Transverse colon (tissue), 4 donors: ENCODE results near the gene F11. TPM values are rescaled to one million over a fixed set of nuclear protein-coding genes. Genes with fewer than 3 reads are reported as not detected.

ENCODE experiments used
- DNase-seq: peaks from one replicate; pipeline ENCODE4 v3.0.0-alpha.2; 2019
- H3K27ac ChIP-seq, 4 donors: fragments of 200-600 bp; sonication (generic); 2 replicates each; pipeline ENCODE4 v1.5.1; 2016 to 2018; ENCODE audit warnings: inconsistent platforms in 4 of 4
- H3K27me3 ChIP-seq: fragments of 200-600 bp; sonication (generic); 2 replicates; pipeline ENCODE4 v1.5.1; 2017; ENCODE audit warnings: inconsistent platforms
- H3K36me3 ChIP-seq, 4 donors: fragments of 200-600 bp; sonication (generic); 2 replicates each; pipeline ENCODE4 v1.5.1; 2017 to 2019; ENCODE audit warnings: inconsistent platforms in 4 of 4
- H3K4me1 ChIP-seq, 4 donors: fragments of 200-600 bp; sonication (generic); 2 replicates each; pipeline ENCODE4 v1.5.1; 2017 to 2020; ENCODE audit warnings: inconsistent platforms in 4 of 4
- H3K4me3 ChIP-seq, 4 donors: fragments of 200-600 bp; sonication (generic); 1 replicate in 1 of 4; 2 replicates in 3 of 4; pipeline versions ENCODE4 v1.5.1 to v1.6.1; 2017 to 2019; ENCODE audit warnings: inconsistent platforms in 4 of 4
- H3K9me3 ChIP-seq, 2 donors: fragments of 200-600 bp; sonication (generic); 2 replicates each; pipeline ENCODE4 v1.5.1; 2017 to 2019; ENCODE audit warnings: inconsistent platforms in 2 of 2
- CTCF ChIP-seq, 5 experiments: fragments of 200-600 bp in 3 of 5; fragments of 450-650 bp in 2 of 5; sonication (generic) in 3 of 5; IDR thresholded peaks; 1 replicate in 2 of 5; 2 replicates in 3 of 5; pipeline ENCODE4 v1.5.1; 2016 to 2017; ENCODE audit warnings: antibody characterized with exemption in 5 of 5, inconsistent platforms in 3 of 5, mild to moderate bottlenecking in 2 of 5, moderate library complexity in 1 of 5
- EP300 ChIP-seq: sonication (generic); formaldehyde crosslinking; IDR thresholded peaks from one replicate; pipeline ENCODE4 v1.6.1; 2017; ENCODE audit warnings: antibody characterized with exemption, low read depth
- POLR2A ChIP-seq: fragments of 450-650 bp; IDR thresholded peaks from one replicate; pipeline ENCODE4 v1.6.1; 2016; ENCODE audit warnings: antibody characterized with exemption, mild to moderate bottlenecking, moderate library complexity
- POLR2AphosphoS5 ChIP-seq, 3 donors: sonication (generic); formaldehyde crosslinking; IDR thresholded peaks; one replicate each; pipeline ENCODE4 v1.6.1; 2016; ENCODE audit warnings: antibody characterized with exemption in 3 of 3
- WGBS, 2 donors: methylation state at CpG; one replicate each; pipeline ENCODE4 v1.1.5; 2018; ENCODE audit warnings: low coverage in 1 of 2; 5-methylcytosine and 5-hydroxymethylcytosine counted together
- in situ Hi-C, 4 donors: fragments of 200-750 bp; cut with MboI; loops; one replicate each; pipeline versions ENCODE4 v1.15.0 to v1.15.1; 2017; ENCODE audit warnings: low sequenced_read_pairs in 3 of 4, low pct_ligation_motif_present in 1 of 4, low pct_unique_long_range_greater_than_20kb in 1 of 4
- intact Hi-C: fragments of 100-400 bp; cut with DNase I; formaldehyde crosslinking; loops from one replicate; pipeline ENCODE4 v1.15.1; 2023; ENCODE audit warnings: low total_unique reads
- total RNA-seq, 4 donors: library from RNA; depleted of rRNA; stranded (reverse); fragments of >200 nt; gene quantifications; one replicate each; pipeline ENCODE4 v1.1.0, GENCODE V29; 2016

Gene F11
- total RNA-seq, 4 donors from 2014 or later: not detected

- WGBS, 2 donors: 53 to 60% methylated on average over 1 to 5 of the region's 5 CpGs
- TF ChIP-seq POLR2AphosphoS5 (IDR thresholded peaks at IDR 0.05): no peak
- no peak for TF ChIP-seq EP300
- TF ChIP-seq CTCF (IDR thresholded peaks at IDR 0.05): no peak
- TF ChIP-seq POLR2A: no peak
- no peak overlapping the region for H3K4me3 ChIP-seq
- in situ Hi-C loops (loop anchor here in 3 of 4 donors (5.0 to 25.0 kb wide), 3 partner anchors 263 to 288 kb away; partner anchors contain the start of gene MTNR1A (in 1 of the 3)), intact Hi-C loops (no loop called here)
- DNase-seq: no peak
- peaks cover 6% of the 10 kb centered on the region for H3K27me3 ChIP-seq
- H3K27ac ChIP-seq: no peak overlapping the region
- H3K36me3 ChIP-seq: no peaks in the 10 kb centered on the region
- H3K9me3 ChIP-seq: no peaks in the 10 kb centered on the region
- peaks cover 3 to 17% (median 9%) of the 10 kb centered on the region in 4 donors for H3K4me1 ChIP-seq
These were observed 33.3 kb downstream of the F11 start for GRCh38 chr4:186299291-186299690.

- 55 to 65% methylated on average over 6 of the region's 6 CpGs for WGBS, 2 donors
- no peak for DNase-seq
- intact Hi-C loops (no loop called here), in situ Hi-C loops (no loop called here)
- TF ChIP-seq POLR2AphosphoS5 (IDR thresholded peaks at IDR 0.05) (no peak), CTCF (IDR thresholded peaks at IDR 0.05) (no peak), POLR2A (no peak), EP300 (no peak)
- Histone ChIP-seq H3K36me3 (no peaks in the 10 kb centered on the region), H3K4me1 (peaks cover 3 to 17% (median 9%) of the 10 kb centered on the region in 4 donors), H3K9me3 (no peaks in the 10 kb centered on the region), H3K27me3 (peaks cover 6% of the 10 kb centered on the region), H3K4me3 (peak overlapping the region in 2 of 4 donors; percentile 4 to 10), H3K27ac (peak overlapping the region; percentile 43 to 65 (median 53))
These were observed 34.8 kb downstream of the F11 start for GRCh38 chr4:186300659-186301390.

GRCh38 chr4:186304216-186304615 lies 38.2 kb downstream of the F11 start:
- Histone ChIP-seq H3K4me1 (peaks cover 3 to 18% (median 8%) of the 10 kb centered on the region in 4 donors), H3K27ac (no peak overlapping the region), H3K4me3 (no peak overlapping the region), H3K36me3 (no peaks in the 10 kb centered on the region), H3K9me3 (no peaks in the 10 kb centered on the region), H3K27me3 (no peaks in the 10 kb centered on the region)
- DNase-seq: no peak
- WGBS, 2 donors: 77 to 83% methylated on average over 5 of the region's 5 CpGs
- in situ Hi-C loops: no loop called here
- TF ChIP-seq POLR2AphosphoS5 (IDR thresholded peaks at IDR 0.05): no peak
- no peak for TF ChIP-seq POLR2A
- no peak for TF ChIP-seq EP300
- TF ChIP-seq CTCF (IDR thresholded peaks at IDR 0.05): no peak
- intact Hi-C loops: no loop called here

GRCh38 chr4:186304866-186305505 lies 39.0 kb downstream of the F11 start:
- in situ Hi-C loops: no loop called here

More at GRCh38 chr4:186304866-186305505, 39.0 kb downstream of the F11 start:
- no peak for TF ChIP-seq EP300
- TF ChIP-seq POLR2A: no peak
- TF ChIP-seq CTCF (IDR thresholded peaks at IDR 0.05): no peak
- no peak for TF ChIP-seq POLR2AphosphoS5 (IDR thresholded peaks at IDR 0.05)
- H3K9me3 ChIP-seq: no peaks in the 10 kb centered on the region
- no peak overlapping the region for H3K4me3 ChIP-seq
- intact Hi-C loops: no loop called here
- DNase-seq: no peak
- H3K4me1 ChIP-seq: peaks cover 3 to 18% (median 7%) of the 10 kb centered on the region in 4 donors
- H3K27me3 ChIP-seq: no peaks in the 10 kb centered on the region
- WGBS, 2 donors: 52 to 75% methylated on average over 3 to 13 of the region's 13 CpGs
- H3K36me3 ChIP-seq: no peaks in the 10 kb centered on the region
- H3K27ac ChIP-seq: no peak overlapping the region
